Body of pancreas (tissue), 4 donors: Measurements from ENCODE around the gene PLAAT5.

Experiments used
- CTCF ChIP-seq, 7 experiments: fragments of 450-650 bp in 4 of 7; fragments of 200-600 bp in 3 of 7; sonication (generic) in 3 of 7; IDR thresholded peaks; one replicate each; pipeline ENCODE4 v1.5.1; 2016 to 2019; ENCODE audit warnings: antibody characterized with exemption in 7 of 7
- POLR2A ChIP-seq, 3 donors: fragments of 450-650 bp; IDR thresholded peaks; one replicate each; pipeline ENCODE4 v1.6.1; 2016; ENCODE audit warnings: antibody characterized with exemption in 3 of 3, mild to moderate bottlenecking in 2 of 3

- TF ChIP-seq CTCF (IDR thresholded peaks at IDR 0.05) (no peak), POLR2A (IDR thresholded peaks at IDR 0.05) (no peak)
Measured at GRCh38 chr11:63445118-63445517, 45.8 kb downstream of the PLAAT5 start.
